ENCODE measurements around the gene FGF11.

The FGF11 gene

DNA sequence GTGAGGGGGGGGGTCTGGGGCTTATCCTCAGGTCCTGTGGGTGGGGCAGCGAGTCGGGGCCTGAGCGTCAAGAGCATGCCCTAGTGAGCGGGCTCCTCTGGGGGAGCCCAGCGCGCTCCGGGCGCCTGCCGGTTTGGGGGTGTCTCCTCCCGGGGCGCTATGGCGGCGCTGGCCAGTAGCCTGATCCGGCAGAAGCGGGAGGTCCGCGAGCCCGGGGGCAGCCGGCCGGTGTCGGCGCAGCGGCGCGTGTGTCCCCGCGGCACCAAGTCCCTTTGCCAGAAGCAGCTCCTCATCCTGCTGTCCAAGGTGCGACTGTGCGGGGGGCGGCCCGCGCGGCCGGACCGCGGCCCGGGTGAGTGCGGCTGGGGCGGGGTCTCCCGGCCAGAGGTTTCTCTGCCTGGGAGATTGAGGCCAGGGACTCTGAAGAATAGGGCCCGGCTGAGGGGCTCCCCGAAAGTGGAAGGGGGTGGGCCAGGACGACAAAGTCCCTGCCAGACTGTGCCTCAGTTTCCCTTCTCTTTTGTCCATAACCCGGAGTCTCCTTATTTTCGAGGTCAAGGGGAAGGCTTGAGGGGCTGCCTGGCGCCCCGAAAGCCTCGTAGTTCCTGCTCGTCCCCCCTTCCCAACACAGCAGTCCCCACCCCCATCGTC is at the start of gene FGF11:
Gene FGF11, plus strand, starts transcription at position 51 of the 651 bp plus-strand sequence. Its CDS starts 109 bp downstream, at position 160.
- no peak for DNase-seq (ENCODE audit: low spot score)

DNA sequence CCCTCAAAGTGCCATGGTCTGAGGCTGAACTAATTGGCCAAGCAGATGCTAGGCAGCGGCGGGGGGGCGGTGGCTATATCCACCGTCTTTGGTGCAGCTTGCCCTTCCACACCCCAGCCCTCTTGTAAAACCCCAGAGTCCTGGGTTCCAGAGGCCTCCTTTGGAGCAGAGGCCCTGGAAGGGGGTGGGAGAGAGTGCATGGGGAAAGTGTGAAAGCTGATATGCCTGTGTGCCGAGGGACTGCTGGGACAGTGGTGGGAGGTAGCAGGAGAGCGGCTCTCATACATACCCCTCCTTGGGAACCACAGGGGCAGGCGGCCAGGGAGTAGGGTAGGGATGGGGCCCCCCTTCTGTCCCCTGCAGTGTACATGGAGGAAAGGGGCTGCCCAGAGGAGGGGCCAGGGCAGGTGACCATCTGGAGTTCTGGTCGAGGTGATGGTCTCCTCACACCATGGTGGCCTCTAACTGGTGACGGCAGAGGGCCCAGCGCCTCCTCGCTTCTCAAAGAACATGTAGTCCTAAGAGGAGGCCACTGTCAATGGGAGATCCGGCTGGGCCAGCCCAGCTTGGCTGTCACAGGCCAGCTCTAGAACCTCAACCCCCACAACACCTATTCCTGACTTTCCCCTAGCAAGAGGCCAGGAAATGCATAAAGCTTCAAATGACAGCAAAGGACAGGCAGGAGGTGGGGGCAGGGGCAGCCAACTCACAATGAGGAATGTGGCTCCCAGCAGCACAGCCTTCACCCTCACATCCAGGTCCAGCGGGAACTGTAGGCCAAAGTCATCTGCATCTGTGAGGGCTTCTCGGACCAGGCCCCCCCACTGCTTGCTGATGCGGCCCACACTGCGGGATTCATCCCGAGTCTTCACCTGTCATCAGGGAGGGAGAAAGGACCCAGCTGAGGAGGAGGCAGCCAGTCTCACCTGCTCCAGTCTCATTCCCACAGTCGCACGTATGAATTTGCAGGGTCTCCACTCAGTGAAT is 49.1 kb upstream of the FGF11 start:
- no peak for DNase-seq (ENCODE audit: low spot score)

DNA sequence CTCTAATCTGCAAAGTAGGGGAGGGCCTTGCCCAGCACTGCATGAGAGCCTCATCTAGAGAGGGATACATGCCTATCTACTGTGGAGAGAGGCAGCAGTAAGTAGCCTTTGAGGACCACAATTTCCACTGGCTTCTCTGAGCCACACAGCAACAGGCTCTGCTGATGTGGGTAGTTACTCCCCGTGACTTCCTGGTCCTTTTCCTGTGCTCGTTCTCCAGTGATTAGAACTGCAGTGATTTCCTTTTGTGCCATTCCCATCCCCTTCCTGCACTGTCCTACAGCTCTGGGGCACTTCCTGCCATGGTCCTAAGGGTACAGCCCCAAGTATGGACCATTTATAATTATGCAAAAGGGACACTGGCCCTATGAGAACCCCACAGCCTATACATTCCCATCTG is 48.0 kb upstream of the FGF11 start:
- no peak for DNase-seq (ENCODE audit: low spot score)

DNA sequence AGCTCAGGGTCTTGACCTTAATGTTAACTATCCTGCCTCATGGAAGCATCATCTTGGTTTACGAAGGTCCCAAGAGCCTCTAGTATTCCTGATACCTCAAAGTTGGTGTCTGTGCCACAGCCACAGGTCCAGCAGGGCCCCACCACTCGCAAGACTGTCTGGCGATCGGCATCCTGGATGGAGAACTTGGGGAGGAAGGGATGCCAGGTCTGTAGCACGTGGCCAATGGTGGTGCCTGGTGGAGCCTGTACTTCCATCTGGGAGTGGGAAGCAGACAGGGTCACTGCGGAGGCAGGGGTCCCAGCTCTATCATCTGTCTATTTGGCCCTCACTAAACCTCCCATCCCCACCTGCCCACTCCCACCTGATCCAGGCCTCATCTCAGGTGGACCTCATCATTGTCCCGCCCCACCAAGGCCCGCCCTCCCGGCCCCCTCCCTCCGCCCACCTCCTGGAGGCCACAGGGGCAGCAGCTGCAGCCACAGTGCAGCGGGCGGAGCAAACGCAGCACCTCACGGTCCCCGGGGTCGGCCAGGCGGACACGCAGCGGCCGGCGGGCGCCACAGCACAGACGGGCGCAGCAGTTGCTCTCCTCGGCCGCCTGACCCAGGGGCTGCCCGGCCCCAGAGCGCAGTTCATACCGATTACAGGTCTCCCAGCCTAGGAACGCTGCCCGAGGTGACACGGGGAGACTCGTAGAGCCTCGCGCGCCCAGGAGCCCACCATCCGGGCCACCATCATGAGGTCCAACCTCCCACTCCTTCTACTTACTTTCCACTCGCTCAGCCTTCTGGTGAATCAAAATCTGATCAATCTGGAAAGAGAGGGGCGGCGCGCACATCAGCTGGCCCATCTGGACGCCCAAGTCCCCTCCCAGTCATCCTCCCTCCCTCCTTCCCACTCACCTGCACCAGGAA is 46.4 kb upstream of the FGF11 start:
- DNase-seq (ENCODE audit: low spot score): no peak

DNA sequence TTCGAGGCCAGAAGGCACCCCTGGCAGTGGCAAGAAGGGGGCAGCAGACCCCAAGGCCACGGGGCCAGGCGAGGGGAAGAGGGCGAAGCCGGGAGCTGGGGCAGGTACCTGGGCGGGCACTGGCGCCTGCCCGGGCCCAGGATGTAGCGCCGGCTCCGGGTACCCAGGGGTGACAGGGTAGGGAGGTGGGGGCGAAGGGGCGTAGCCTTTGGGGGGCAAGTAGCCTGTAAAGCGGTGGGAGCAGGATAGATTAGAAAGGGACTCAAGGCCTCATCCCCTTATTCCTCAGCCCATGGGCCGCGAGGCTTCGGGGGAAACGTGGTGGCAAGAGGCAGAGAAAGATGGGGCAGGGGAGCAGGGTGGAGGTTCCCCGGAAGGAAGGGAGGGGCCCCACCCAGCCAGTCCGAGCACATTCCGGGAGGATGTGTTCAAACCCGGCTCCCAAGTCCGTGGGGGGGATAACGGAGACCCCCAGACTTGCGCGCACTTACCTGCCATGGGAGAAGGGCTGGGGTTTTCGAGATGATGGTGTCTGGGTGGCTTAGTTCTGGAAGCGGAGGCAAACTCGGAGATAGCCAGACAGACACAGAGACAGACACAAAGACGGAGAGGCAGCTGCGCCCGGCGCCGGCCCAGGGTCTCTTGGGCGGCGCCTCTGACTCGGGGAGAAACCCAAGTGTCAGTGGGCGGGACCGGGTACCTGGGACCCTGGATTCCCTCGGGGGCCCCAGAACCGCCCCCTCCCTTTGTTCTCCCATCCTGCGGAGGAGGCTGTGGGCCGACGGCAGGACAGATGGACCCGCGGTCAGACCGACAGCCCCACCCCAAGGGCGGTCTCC is 45.5 kb upstream of the FGF11 start:
- no peak for DNase-seq (ENCODE audit: low spot score)

DNA sequence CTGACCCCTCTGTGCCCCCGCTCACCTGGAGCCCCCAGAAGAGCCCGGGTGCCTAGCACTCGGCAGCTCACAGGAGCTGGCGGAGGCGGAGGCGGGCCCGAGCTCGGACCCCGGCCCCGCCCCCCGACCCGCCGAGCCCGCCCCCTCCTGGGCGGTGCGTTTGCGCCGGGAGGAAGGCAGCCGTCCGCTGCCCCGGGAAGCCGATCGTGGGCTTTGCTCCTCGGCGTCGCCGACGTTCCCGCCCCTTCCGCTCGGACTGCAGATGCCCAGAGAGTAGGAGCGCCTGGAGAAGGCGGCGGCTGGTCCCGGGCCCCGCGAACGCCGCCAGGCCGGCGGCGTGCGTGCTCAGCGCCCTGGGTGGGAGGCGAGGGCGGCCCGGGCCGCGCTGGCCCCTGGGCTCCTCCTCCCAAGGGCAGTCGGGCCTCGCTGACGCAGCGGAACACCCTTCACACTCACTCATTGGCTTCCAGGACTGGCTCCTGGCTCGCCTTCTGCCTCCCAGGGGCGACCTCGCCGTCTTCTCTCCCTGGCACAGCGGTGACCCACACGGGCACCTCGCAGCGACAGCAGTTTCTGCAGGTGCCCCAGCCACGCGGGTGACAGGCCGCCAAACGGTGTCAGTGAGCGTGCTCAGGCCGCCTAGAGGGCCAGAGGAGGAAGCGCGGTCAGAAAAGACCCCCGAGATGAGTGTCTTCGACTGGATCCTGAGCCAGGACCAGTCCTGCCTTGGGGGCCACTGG is 44.7 kb upstream of the FGF11 start, which contains the start of gene PLSCR3:
Gene PLSCR3, minus strand, starts transcription at position 74 of the 740 bp plus-strand sequence. CDS start 415 bp downstream, outside the sequence.
- DNase-seq (ENCODE audit: low spot score): peak; percentile 82

DNA sequence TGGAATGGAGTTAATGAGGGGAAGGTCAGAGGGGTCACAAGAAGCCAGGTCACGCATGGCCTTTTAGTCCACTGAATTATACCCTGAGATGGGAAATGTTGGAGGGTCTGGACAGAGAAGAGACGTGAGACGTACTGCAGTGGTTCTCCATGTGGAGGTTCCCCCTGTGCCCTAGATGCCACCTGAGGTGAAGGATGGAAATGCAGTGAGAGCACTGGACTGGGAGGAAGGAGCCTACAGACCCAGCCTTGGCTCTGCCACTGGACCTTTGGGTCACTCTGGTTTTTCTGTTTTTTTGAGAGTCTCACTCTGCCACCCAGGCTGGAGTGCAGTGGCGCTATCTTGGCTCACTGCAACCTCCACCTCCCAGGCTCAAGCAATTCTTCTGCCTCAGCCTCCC is 43.2 kb upstream of the FGF11 start:
- no peak for DNase-seq (ENCODE audit: low spot score)

DNA sequence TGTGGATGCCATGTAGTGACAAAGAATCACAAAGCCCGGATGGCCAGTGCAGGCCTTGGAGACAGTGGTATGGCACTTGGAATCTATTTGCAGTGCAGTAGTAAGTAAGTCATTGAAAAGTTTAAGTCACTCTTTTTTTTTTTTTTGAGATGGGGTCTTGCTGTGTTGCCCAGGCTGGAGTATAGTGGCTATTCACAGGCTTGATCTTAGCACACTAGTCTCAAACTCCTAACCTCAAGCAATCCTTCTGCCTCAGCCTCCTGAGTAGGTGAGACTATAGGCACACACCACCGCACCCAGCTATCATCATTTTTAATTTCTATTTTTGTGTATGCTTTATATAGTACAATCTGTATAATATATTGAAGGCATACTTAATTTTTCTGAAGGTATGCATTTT is 40.7 kb upstream of the FGF11 start:
- DNase-seq (ENCODE audit: low spot score): no peak

DNA sequence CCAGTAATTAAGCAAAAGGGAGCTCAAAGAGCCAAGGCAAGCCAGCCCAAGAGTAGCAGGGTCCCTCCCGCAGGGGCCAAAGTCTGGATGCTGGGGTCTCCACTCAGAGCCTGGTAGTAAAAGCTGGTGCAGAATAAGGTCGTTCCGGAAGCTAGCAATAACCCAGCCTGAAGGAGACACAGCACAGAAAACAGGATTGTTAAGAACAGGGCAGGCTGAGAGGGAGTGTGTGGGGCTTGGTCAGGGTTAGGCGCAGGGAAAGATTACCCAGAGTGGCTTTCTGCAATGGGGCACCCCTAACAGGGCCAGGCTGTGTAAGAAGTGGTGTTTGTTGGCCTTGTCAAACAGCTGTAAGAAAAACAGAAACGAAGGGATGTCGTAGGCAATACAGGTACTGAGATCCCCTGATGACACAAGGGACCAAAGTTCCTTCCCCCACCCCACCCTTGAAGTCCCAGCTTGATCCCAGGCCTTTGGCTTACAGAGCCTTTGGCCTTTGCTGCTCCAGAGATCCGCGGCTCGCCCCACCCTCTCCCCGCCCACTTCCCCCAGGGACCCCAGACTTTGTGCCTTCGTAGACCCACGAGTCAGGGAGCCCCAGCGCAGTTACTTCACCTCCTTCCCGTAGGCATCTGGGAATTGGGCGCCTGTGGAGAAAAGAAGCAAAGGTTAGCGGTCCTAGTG is 36.1 kb upstream of the FGF11 start:
- DNase-seq (ENCODE audit: low spot score): no peak

DNA sequence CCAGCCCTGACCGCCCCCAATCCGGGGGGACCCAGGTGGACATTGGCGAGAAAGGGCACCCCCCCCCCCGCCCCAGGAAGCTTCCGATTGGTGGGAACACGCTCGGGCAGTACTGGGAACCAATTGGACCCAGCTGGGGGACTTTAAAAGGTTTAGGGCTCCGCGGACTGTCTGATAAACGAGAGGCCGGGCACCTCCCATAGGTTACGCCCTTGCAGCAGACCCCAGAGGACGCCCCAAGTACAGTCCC is 35.7 kb upstream of the FGF11 start:
- no peak for DNase-seq (ENCODE audit: low spot score)

DNA sequence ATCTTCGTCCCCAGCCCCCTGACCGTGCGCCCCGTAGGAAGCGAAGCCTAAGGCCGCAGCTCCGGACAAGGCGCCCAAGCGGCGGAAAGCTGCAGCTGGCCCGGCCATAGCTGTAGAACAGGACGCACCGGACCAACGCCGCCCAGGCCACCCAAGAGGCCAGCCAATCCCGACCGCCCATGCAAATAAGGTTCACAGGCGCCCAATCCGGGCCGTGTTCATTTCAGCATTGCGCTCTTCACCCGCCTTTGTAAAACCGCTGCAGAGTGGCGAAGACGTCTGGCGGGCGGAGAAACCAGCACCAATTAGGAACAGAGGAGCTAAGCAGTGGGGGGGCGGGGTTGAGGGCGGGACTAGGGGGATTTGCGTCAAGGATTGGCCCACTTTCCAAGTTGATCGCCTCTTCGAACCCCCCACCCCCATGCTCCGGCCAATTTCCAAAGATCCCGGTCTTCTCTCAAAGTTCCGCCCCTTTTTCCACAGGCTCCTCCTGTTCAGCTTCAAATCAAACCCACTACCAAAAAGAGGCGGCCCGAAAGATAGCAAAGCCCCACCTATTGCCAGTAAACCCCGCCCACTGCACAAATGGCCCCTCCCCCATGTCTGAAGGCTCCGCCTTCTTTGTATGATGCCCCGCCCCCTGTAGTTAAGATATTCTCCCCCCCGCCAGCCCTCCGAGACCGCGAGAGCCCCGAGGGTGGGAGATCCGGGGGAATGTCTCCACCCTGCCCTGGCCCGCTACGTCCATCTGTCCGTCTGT is 35.2 kb upstream of the FGF11 start, which contains the start of gene TMEM256:
Gene TMEM256, minus strand, starts transcription at position 121 of the 760 bp plus-strand sequence. Its CDS starts 13 bp downstream, at position 108.
- DNase-seq (ENCODE audit: low spot score): peak; percentile 100

DNA sequence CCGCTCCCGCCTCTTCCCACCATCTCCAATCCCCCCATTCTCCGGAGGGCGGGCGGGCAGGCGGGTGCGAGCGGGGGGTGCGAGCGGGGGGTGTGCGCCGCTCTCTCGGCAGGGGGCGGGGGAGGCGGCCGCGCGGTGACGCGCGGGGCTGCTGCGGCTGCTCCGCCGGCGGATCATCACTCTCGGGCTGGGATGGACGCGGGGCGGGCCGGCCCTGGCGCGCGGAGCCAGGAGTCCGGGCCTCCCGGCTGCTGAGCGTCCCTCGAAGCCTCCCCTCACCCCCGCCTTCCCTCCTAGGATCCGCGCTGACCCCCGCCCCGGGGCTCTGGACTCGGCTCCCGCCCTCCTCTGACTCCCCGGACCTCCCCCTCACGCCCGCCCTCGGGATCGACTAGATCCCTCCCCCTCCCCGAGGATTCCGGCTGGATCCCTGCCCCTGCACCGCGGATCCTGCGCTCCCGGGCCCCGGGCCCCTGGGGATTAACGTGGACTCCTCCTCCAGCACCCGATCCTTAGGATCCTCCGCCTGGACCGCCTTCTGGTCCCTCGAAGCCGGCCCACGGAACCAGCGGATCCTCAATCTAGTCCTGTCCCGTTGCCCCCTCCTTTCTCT is 34.5 kb upstream of the FGF11 start:
- no peak for DNase-seq (ENCODE audit: low spot score)

DNA sequence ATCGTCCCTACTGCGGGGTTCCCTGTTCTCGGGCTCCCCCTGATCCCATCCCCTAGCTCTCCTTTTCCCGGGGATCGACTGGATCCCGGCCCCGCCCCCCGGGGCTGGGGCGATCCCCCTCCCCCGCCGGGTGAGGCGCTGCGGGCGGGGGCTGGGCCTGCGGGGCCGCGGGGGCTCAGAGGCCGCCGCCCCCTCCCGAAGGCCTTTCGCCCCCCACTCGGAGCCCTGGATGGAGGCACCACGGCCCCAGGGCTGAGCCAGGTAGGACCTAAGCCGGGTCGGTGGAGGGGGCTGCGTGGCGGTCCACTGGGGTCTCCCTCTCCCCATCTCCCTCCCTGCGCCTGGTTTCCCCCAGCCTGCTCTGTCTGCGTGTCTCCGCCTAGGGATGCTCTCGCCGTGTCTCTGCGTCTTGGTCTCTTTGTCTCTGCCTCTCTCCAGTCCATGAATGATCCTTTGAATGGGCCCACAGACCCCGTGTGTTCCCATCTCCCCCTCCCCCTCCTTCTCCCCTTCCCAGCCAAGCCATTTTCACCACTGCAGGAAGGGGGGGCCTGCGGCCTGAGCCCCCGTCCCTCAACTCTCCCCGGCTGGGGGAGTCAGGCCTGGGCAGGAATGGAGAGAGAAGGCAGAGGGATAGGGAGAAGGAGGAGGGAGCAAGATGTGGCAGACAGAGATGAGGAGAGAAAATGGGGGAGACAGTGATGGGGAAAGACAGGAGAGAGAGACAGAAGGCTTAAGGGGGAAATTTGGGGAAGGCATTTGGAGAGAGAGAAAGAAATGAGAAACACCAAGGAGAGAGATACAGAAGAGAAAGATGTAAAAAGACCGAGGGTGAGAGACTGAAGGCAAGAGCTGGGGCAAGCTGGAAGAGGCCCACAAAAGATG is 33.7 kb upstream of the FGF11 start:
- peak; percentile 33 for DNase-seq (ENCODE audit: low spot score)

DNA sequence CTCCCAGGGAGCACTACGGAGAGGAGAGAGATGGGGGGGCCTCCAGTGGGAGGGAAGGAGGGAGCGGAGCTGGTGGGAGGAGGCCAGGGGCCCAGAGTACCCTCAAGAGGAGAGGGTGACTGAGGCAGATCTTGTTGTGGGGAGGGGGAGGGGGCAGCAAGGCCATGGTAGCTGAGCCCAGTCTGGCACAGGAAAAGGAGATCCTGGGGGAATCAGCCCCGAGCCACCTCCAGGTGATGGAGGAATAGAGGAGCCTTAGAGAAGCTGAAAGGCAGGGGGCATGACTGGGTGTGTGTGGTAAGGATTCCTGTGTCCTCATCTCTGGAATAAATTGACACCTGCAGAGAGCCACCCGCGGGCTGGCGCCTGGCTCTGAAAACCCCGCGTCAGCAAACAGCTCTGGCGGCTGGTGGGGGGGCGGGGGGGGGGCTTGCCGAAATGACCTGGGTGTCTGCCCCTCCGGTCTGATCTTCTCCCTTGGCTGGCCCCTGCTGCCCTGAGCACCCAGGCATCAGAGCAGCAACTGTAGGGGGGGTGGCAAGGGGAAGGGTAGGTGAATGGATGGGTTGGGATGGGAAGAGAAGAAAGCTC is 33.0 kb upstream of the FGF11 start:
- DNase-seq (ENCODE audit: low spot score): no peak

DNA sequence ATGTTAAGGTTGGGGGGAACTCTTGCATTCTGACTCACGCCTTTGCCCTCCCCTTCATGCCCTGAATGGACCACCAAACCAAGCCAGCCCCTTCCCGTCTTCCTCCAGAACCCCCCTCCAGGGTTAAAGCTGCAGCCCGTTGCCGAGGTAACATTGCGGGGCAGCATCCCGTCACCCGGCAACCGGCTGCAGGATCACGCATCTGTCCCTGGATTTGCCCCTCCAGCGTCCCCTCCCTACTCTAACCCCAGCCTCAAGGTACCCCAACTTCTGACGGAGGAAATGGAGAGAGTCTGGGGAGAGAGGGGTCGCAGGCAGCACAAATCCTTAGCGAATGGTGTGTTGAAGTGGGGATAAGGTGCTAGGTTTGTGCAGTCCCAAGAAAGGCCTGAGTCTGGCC is 32.2 kb upstream of the FGF11 start:
- no peak for DNase-seq (ENCODE audit: low spot score)

DNA sequence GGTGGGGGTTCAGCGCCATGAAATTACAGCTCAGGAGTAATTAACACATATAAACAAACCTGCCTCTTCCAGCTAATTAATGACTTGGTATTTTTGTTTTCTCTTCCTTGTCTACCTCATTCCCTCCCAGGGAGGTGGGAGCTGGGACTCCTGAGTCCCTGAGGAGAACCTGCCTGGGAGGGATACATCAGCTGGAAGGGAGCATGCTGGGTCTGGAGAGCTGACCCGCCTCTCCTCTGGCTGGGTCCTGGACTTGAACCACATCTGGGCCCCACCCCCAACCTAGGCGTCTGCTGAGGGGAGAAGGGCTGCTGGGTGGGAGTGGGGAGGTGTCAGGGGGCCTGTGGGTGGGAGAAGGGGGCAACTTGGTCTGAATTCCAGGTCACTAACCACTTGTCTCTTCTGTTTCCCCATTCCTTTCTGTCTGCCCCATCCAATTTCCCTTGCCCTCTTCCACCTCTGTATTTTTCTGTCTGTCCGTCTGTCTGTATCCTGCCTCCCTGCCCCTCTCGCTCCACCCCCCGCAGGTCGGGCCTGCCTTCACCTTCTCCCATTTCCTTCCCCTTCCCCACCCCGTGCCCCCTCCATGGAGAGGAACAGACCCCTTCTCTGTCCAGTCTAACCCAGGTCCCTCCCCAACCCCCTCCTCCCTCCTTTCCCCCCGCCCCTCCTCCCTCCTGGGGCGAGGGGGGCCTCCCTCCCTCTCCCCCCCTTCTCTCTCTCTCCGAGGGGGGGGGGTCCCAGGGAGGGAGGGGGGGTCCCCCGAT is 31.6 kb upstream of the FGF11 start, which contains the start of gene NLGN2:
Gene NLGN2, plus strand, starts transcription at position 361 of the 767 bp plus-strand sequence. CDS start 411 bp downstream, outside the sequence.
- no peak for DNase-seq (ENCODE audit: low spot score)

Measured in cerebellar cortex (tissue), 1 donor.